ENCODE results near the gene GPER1.
A peak's percentile ranks its signal among the peaks of the same experiment; 100 is the strongest.
"Not testable (repeated sequence)": the region's sequence is repeated elsewhere in the genome, so short reads cannot be mapped to it uniquely, and the experiment has no call there.

GPER1 gene

GRCh38 chr7:1114088-1114487, 26.2 kb downstream of the GPER1 start:
- no peaks in the 10 kb centered on the region for H3K9me3 ChIP-seq (ENCODE audit: control insufficient read depth, insufficient read depth, low read length)
- no peaks in the 10 kb centered on the region for H3K27me3 ChIP-seq (ENCODE audit: control insufficient read depth, insufficient read depth, low read length)
- no peak overlapping the region for H3K9ac ChIP-seq (ENCODE audit: low read depth, low read length)
- no peaks in the 10 kb centered on the region for H3K4me1 ChIP-seq (ENCODE audit: control insufficient read depth, insufficient read depth, low read length)
- H3K36me3 ChIP-seq (ENCODE audit: control insufficient read depth, insufficient read depth, low read length) = peaks cover 6% of the 10 kb centered on the region
- H3K4me3 ChIP-seq (ENCODE audit: low read depth, low read length) = no peak overlapping the region

- Histone ChIP-seq H3K4me1 (ENCODE audit: control insufficient read depth, insufficient read depth, low read length) (no peaks in the 10 kb centered on the region), H3K4me3 (ENCODE audit: low read depth, low read length) (no peak overlapping the region), H3K36me3 (ENCODE audit: control insufficient read depth, insufficient read depth, low read length) (peaks cover 6% of the 10 kb centered on the region), H3K27me3 (ENCODE audit: control insufficient read depth, insufficient read depth, low read length) (no peaks in the 10 kb centered on the region), H3K9me3 (ENCODE audit: control insufficient read depth, insufficient read depth, low read length) (no peaks in the 10 kb centered on the region), H3K9ac (ENCODE audit: low read depth, low read length) (no peak overlapping the region)
Observed at GRCh38 chr7:1114505-1114904, 26.6 kb downstream of the GPER1 start.

GRCh38 chr7:1115171-1116045, 27.5 kb downstream of the GPER1 start:
- H3K4me3 ChIP-seq (ENCODE audit: low read depth, low read length); H3K9ac ChIP-seq (ENCODE audit: low read depth, low read length); H3K4me1 ChIP-seq (ENCODE audit: control insufficient read depth, insufficient read depth, low read length); H3K27me3 ChIP-seq (ENCODE audit: control insufficient read depth, insufficient read depth, low read length); H3K36me3 ChIP-seq (ENCODE audit: control insufficient read depth, insufficient read depth, low read length); H3K9me3 ChIP-seq (ENCODE audit: control insufficient read depth, insufficient read depth, low read length): not testable (repeated sequence)

- H3K36me3 ChIP-seq (ENCODE audit: control insufficient read depth, insufficient read depth, low read length); H3K27me3 ChIP-seq (ENCODE audit: control insufficient read depth, insufficient read depth, low read length); H3K9me3 ChIP-seq (ENCODE audit: control insufficient read depth, insufficient read depth, low read length); H3K4me1 ChIP-seq (ENCODE audit: control insufficient read depth, insufficient read depth, low read length); H3K9ac ChIP-seq (ENCODE audit: low read depth, low read length); H3K4me3 ChIP-seq (ENCODE audit: low read depth, low read length): not testable (repeated sequence)
Observed at GRCh38 chr7:1116383-1117008, 28.6 kb downstream of the GPER1 start.

- Histone ChIP-seq H3K9ac (ENCODE audit: low read depth, low read length) (no peak overlapping the region), H3K9me3 (ENCODE audit: control insufficient read depth, insufficient read depth, low read length) (no peaks in the 10 kb centered on the region), H3K36me3 (ENCODE audit: control insufficient read depth, insufficient read depth, low read length) (peaks cover 3% of the 10 kb centered on the region), H3K27me3 (ENCODE audit: control insufficient read depth, insufficient read depth, low read length) (no peaks in the 10 kb centered on the region), H3K4me3 (ENCODE audit: low read depth, low read length) (no peak overlapping the region), H3K4me1 (ENCODE audit: control insufficient read depth, insufficient read depth, low read length) (no peaks in the 10 kb centered on the region)
Observed at GRCh38 chr7:1117321-1117928, 29.5 kb downstream of the GPER1 start.

GRCh38 chr7:1119201-1119600, 31.3 kb downstream of the GPER1 start:
- Histone ChIP-seq H3K9me3 (ENCODE audit: control insufficient read depth, insufficient read depth, low read length) (no peaks in the 10 kb centered on the region), H3K36me3 (ENCODE audit: control insufficient read depth, insufficient read depth, low read length) (peaks cover 3% of the 10 kb centered on the region), H3K4me1 (ENCODE audit: control insufficient read depth, insufficient read depth, low read length) (no peaks in the 10 kb centered on the region), H3K9ac (ENCODE audit: low read depth, low read length) (no peak overlapping the region), H3K27me3 (ENCODE audit: control insufficient read depth, insufficient read depth, low read length) (no peaks in the 10 kb centered on the region), H3K4me3 (ENCODE audit: low read depth, low read length) (no peak overlapping the region)

- Histone ChIP-seq H3K4me3 (ENCODE audit: low read depth, low read length) (no peak overlapping the region), H3K9ac (ENCODE audit: low read depth, low read length) (no peak overlapping the region), H3K36me3 (ENCODE audit: control insufficient read depth, insufficient read depth, low read length) (peaks cover 5% of the 10 kb centered on the region), H3K4me1 (ENCODE audit: control insufficient read depth, insufficient read depth, low read length) (no peaks in the 10 kb centered on the region), H3K27me3 (ENCODE audit: control insufficient read depth, insufficient read depth, low read length) (no peaks in the 10 kb centered on the region), H3K9me3 (ENCODE audit: control insufficient read depth, insufficient read depth, low read length) (no peaks in the 10 kb centered on the region)
Observed at GRCh38 chr7:1120791-1121190, 32.9 kb downstream of the GPER1 start.

GRCh38 chr7:1121476-1121875, 33.6 kb downstream of the GPER1 start:
- Histone ChIP-seq H3K9me3 (ENCODE audit: control insufficient read depth, insufficient read depth, low read length) (no peaks in the 10 kb centered on the region), H3K27me3 (ENCODE audit: control insufficient read depth, insufficient read depth, low read length) (no peaks in the 10 kb centered on the region), H3K9ac (ENCODE audit: low read depth, low read length) (no peak overlapping the region), H3K4me1 (ENCODE audit: control insufficient read depth, insufficient read depth, low read length) (no peaks in the 10 kb centered on the region), H3K4me3 (ENCODE audit: low read depth, low read length) (no peak overlapping the region), H3K36me3 (ENCODE audit: control insufficient read depth, insufficient read depth, low read length) (peaks cover 6% of the 10 kb centered on the region)

GRCh38 chr7:1121886-1122831, 34.2 kb downstream of the GPER1 start:
- H3K27me3 ChIP-seq (ENCODE audit: control insufficient read depth, insufficient read depth, low read length) = no peaks in the 10 kb centered on the region
- peak overlapping the region; percentile 1 for H3K9ac ChIP-seq (ENCODE audit: low read depth, low read length)
- H3K4me3 ChIP-seq (ENCODE audit: low read depth, low read length) = no peak overlapping the region
- H3K36me3 ChIP-seq (ENCODE audit: control insufficient read depth, insufficient read depth, low read length) = peaks cover 12% of the 10 kb centered on the region
- H3K4me1 ChIP-seq (ENCODE audit: control insufficient read depth, insufficient read depth, low read length) = no peaks in the 10 kb centered on the region
- no peaks in the 10 kb centered on the region for H3K9me3 ChIP-seq (ENCODE audit: control insufficient read depth, insufficient read depth, low read length)

- Histone ChIP-seq H3K9ac (ENCODE audit: low read depth, low read length) (peak overlapping the region; percentile 1), H3K36me3 (ENCODE audit: control insufficient read depth, insufficient read depth, low read length) (peaks cover 12% of the 10 kb centered on the region), H3K4me1 (ENCODE audit: control insufficient read depth, insufficient read depth, low read length) (no peaks in the 10 kb centered on the region), H3K4me3 (ENCODE audit: low read depth, low read length) (no peak overlapping the region), H3K27me3 (ENCODE audit: control insufficient read depth, insufficient read depth, low read length) (no peaks in the 10 kb centered on the region), H3K9me3 (ENCODE audit: control insufficient read depth, insufficient read depth, low read length) (no peaks in the 10 kb centered on the region)
Observed at GRCh38 chr7:1122832-1123501, 35.1 kb downstream of the GPER1 start.

- Histone ChIP-seq H3K4me1 (ENCODE audit: control insufficient read depth, insufficient read depth, low read length) (no peaks in the 10 kb centered on the region), H3K36me3 (ENCODE audit: control insufficient read depth, insufficient read depth, low read length) (peaks cover 12% of the 10 kb centered on the region), H3K9me3 (ENCODE audit: control insufficient read depth, insufficient read depth, low read length) (no peaks in the 10 kb centered on the region), H3K9ac (ENCODE audit: low read depth, low read length) (no peak overlapping the region), H3K27me3 (ENCODE audit: control insufficient read depth, insufficient read depth, low read length) (no peaks in the 10 kb centered on the region), H3K4me3 (ENCODE audit: low read depth, low read length) (no peak overlapping the region)
Observed at GRCh38 chr7:1123715-1124114, 35.8 kb downstream of the GPER1 start.

All from iPS-15b (cell line).